GM19463 (cell line): ENCODE data around the gene GATAD2B.

Experiments
- ATAC-seq: cut with Tn5 transposase; IDR thresholded peaks from one replicate; pipeline ENCODE4 v1.9.1; 2021; ENCODE audit warnings: mild to moderate bottlenecking, moderate library complexity; ENCODE audit not compliant: unreplicated experiment

GATAD2B gene

GRCh38 chr1:153922972-153923925, at the start of gene GATAD2B:
Gene GATAD2B, minus strand, starts transcription at chr1:153922972. Its CDS starts 94,625 bp downstream, at chr1:153828347.
- ATAC-seq = peak; percentile 92

GRCh38 chr1:153970346-153970745, 47.6 kb upstream of the GATAD2B start:
- no peak for ATAC-seq

GRCh38 chr1:153968972-153969371, 46.2 kb upstream of the GATAD2B start:
- no peak for ATAC-seq

- ATAC-seq = no peak
Measured at GRCh38 chr1:153968408-153968807, 45.6 kb upstream of the GATAD2B start.

GRCh38 chr1:153968000-153968363, 45.2 kb upstream of the GATAD2B start:
- ATAC-seq = no peak

- ATAC-seq = peak; percentile 73
Measured at GRCh38 chr1:153967107-153967999, 44.6 kb upstream of the GATAD2B start, which contains the start of gene CREB3L4. Gene CREB3L4, plus strand, starts transcription at chr1:153967902. Its CDS starts 624 bp downstream, at chr1:153968526.

- no peak for ATAC-seq
Measured at GRCh38 chr1:153963850-153964331, 41.1 kb upstream of the GATAD2B start.

- peak; percentile 45 for ATAC-seq
Measured at GRCh38 chr1:153963030-153963849, 40.5 kb upstream of the GATAD2B start, which contains the start of gene SLC39A1. Gene SLC39A1, minus strand, starts transcription at chr1:153963537. Its CDS starts 822 bp downstream, at chr1:153962715.

- no peak for ATAC-seq
Measured at GRCh38 chr1:153962088-153963029, 39.6 kb upstream of the GATAD2B start.

GRCh38 chr1:153961421-153961820, 38.6 kb upstream of the GATAD2B start:
- ATAC-seq = no peak

- no peak for ATAC-seq
Measured at GRCh38 chr1:153960206-153960605, 37.4 kb upstream of the GATAD2B start.

GRCh38 chr1:153959454-153959853, 36.7 kb upstream of the GATAD2B start:
- no peak for ATAC-seq

- no peak for ATAC-seq
Measured at GRCh38 chr1:153958961-153959260, 36.1 kb upstream of the GATAD2B start.

GRCh38 chr1:153958111-153958960, 35.6 kb upstream of the GATAD2B start, which contains the start of gene CRTC2:
Gene CRTC2, minus strand, starts transcription at chr1:153958612. Its CDS starts 115 bp downstream, at chr1:153958497.
- peak; percentile 75 for ATAC-seq

GRCh38 chr1:153957744-153958110, 35.0 kb upstream of the GATAD2B start:
- peak; percentile 17 for ATAC-seq

GRCh38 chr1:153956997-153957715, 34.4 kb upstream of the GATAD2B start:
- no peak for ATAC-seq

- ATAC-seq = no peak
Measured at GRCh38 chr1:153954826-153955225, 32.1 kb upstream of the GATAD2B start.
